Measurements from ENCODE around the gene TASP1. TPM values are rescaled to one million over a fixed set of nuclear protein-coding genes. Genes with fewer than 3 reads are reported as not detected.

The TASP1 gene
- polyA plus RNA-seq, 3 donors, result 2.3 to 3.3 (median 2.6) TPM

GRCh38 chr20:13563854-13564253, 74.9 kb downstream of the TASP1 start:
- peaks cover 6% of the 10 kb centered on the region for H3K4me1 Mint-ChIP-seq
- TF ChIP-seq CTCF (IDR thresholded peaks at IDR 0.05), result no peak
- intact Hi-C loops (cut with micrococcal nuclease), result no loop called here
- Histone ChIP-seq H3K4me2 (replicated peaks; ENCODE audit: extremely low read depth, low read length, poor library complexity, severe bottlenecking) (no peak overlapping the region), H4K20me1 (ENCODE audit: insufficient read depth, low read length) (no peaks in the 10 kb centered on the region), H3K36me3 (replicated peaks in 1 of 2; ENCODE audit: control insufficient read depth in 1 of 2, insufficient read depth in 2 of 2, low read length in 2 of 2) (no peaks in the 10 kb centered on the region), H2AFZ (ENCODE audit: insufficient read depth, low read depth, low read length, poor library complexity, severe bottlenecking) (no peak overlapping the region), H3K9ac (ENCODE audit: insufficient read depth, low read length, poor library complexity, severe bottlenecking) (no peak overlapping the region), H3K27ac (ENCODE audit: low read depth in 1 of 2, low read length in 2 of 2) (no peak overlapping the region), H3K4me1 (ENCODE audit: control insufficient read depth in 1 of 2, insufficient read depth in 2 of 2, low read length in 2 of 2) (no peaks in the 10 kb centered on the region), H3K79me2 (ENCODE audit: insufficient read depth, low read length) (no peaks in the 10 kb centered on the region), H3K27me3 (ENCODE audit: control insufficient read depth in 2 of 2, insufficient read depth in 2 of 2, low read length in 2 of 2) (no peaks in the 10 kb centered on the region), H3K4me3 (replicated peaks in 1 of 3; ENCODE audit: low read depth in 2 of 3, low read length in 3 of 3) (no peak overlapping the region), H3K9me3 (replicated peaks in 1 of 2; ENCODE audit: control insufficient read depth in 1 of 2, insufficient read depth in 1 of 2, low read length in 2 of 2) (no peaks in the 10 kb centered on the region)
- peaks cover 0 to 4% (median 0%) of the 10 kb centered on the region in 7 donors for H3K9me3 Mint-ChIP-seq
- no peak overlapping the region for H3K4me3 Mint-ChIP-seq
- peaks cover 9 to 12% of the 10 kb centered on the region in 2 donors for H3K36me3 Mint-ChIP-seq
- H3K27me3 Mint-ChIP-seq (ENCODE audit: low read depth in 3 of 3), result no peaks in the 10 kb centered on the region
- no peak for DNase-seq
- H3K27ac Mint-ChIP-seq, result no peak overlapping the region
- no CpG with 5 or more reads among the region's 1 CpG for WGBS (ENCODE audit: insufficient coverage)

- DNase-seq, result no peak
- Histone ChIP-seq H2AFZ (ENCODE audit: insufficient read depth, low read depth, low read length, poor library complexity, severe bottlenecking) (no peak overlapping the region), H3K4me3 (replicated peaks in 1 of 3; ENCODE audit: low read depth in 2 of 3, low read length in 3 of 3) (no peak overlapping the region), H3K27me3 (ENCODE audit: control insufficient read depth in 2 of 2, insufficient read depth in 2 of 2, low read length in 2 of 2) (no peaks in the 10 kb centered on the region), H3K4me1 (ENCODE audit: control insufficient read depth in 1 of 2, insufficient read depth in 2 of 2, low read length in 2 of 2) (no peaks in the 10 kb centered on the region), H3K9me3 (replicated peaks in 1 of 2; ENCODE audit: control insufficient read depth in 1 of 2, insufficient read depth in 1 of 2, low read length in 2 of 2) (no peaks in the 10 kb centered on the region), H3K27ac (ENCODE audit: low read depth in 1 of 2, low read length in 2 of 2) (no peak overlapping the region), H3K4me2 (replicated peaks; ENCODE audit: extremely low read depth, low read length, poor library complexity, severe bottlenecking) (no peak overlapping the region), H3K79me2 (ENCODE audit: insufficient read depth, low read length) (no peaks in the 10 kb centered on the region), H3K36me3 (replicated peaks in 1 of 2; ENCODE audit: control insufficient read depth in 1 of 2, insufficient read depth in 2 of 2, low read length in 2 of 2) (no peaks in the 10 kb centered on the region), H4K20me1 (ENCODE audit: insufficient read depth, low read length) (no peaks in the 10 kb centered on the region), H3K9ac (ENCODE audit: insufficient read depth, low read length, poor library complexity, severe bottlenecking) (no peak overlapping the region)
- intact Hi-C loops (cut with micrococcal nuclease), result no loop called here
- Mint-ChIP-seq H3K4me3 (no peak overlapping the region), H3K27ac (no peak overlapping the region), H3K9me3 (no peaks in the 10 kb centered on the region), H3K27me3 (ENCODE audit: low read depth in 3 of 3) (no peaks in the 10 kb centered on the region), H3K36me3 (peaks cover 13 to 15% of the 10 kb centered on the region in 2 donors), H3K4me1 (no peaks in the 10 kb centered on the region)
- no peak for TF ChIP-seq CTCF (IDR thresholded peaks at IDR 0.05)
- WGBS (ENCODE audit: insufficient coverage), result no CpG with 5 or more reads among the region's 1 CpG
Observed at GRCh38 chr20:13554706-13555105, 84.0 kb downstream of the TASP1 start.
